Measurements from ENCODE around the gene DAB2IP.

Gene DAB2IP

DNA sequence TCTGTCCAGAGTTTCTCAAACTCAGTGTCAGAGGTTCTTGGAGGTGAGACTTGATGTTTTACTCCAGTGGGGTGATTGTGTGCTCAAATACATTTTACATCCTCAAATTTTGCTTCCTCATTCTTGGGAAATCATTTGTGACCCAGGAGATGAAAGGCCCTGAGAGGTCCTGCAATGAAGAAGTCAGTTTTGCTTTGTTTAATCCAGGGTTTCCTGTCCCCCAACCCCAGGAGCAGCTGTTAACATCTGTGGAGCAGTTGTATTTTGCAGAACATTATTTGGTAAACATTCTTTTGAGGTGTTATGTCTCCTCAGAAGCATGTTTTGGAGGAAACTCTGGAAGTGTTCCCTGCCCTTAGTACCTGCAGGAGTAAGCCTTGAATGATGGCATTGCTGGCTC lies 59.8 kb downstream of the DAB2IP start:
- Histone ChIP-seq H3K27me3 (ENCODE audit: control insufficient read depth, insufficient read depth, low read length) (no peaks in the 10 kb centered on the region), H3K4me3 (ENCODE audit: low read length) (no peak overlapping the region), H3K36me3 (ENCODE audit: control insufficient read depth, insufficient read depth, low read length) (no peaks in the 10 kb centered on the region), H3K4me1 (ENCODE audit: control insufficient read depth, insufficient read depth, low read length) (no peaks in the 10 kb centered on the region; the same call in 1 of the 2 replicates), H3K9me3 (ENCODE audit: control insufficient read depth, insufficient read depth, low read length) (no peaks in the 10 kb centered on the region), H3K27ac (ENCODE audit: low read length) (no peak overlapping the region)
- no peak for DNase-seq (ENCODE audit: low read depth, low spot score)

DNA sequence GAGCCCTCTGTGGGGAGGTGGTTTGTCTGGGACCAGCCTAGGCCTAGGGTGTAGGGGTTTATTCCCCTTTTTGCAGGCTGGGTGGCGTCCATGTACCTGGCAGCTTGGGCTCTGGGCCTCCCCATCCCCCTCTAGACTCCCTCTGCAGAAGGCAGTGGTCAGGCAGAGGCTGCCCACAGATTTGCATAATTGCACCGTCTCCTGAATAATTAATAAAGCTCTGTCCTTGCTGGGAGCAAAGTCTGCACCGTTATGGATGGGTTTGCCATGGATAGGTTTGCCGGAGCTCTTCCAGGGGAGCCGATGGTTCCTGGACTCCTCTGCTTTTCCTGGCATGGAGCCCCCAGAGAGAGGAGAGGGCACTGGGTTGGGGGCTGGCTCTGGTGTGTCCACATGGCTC lies 60.4 kb downstream of the DAB2IP start:
- no peak for DNase-seq (ENCODE audit: low read depth, low spot score)
- WGBS (ENCODE audit: insufficient coverage, insufficient read length): no CpG with 5 or more reads among the region's 5 CpGs
- H3K4me1 ChIP-seq (ENCODE audit: control insufficient read depth, insufficient read depth, low read length): no peaks in the 10 kb centered on the region; the same call in 1 of the 2 replicates

GRCh38 chr9:121713400-121714070 lies 62.1 kb downstream of the DAB2IP start:
- WGBS (ENCODE audit: insufficient coverage, insufficient read length): no CpG with 5 or more reads among the region's 6 CpGs
- Histone ChIP-seq H3K9me3 (ENCODE audit: control insufficient read depth, insufficient read depth, low read length) (no peaks in the 10 kb centered on the region), H3K27me3 (ENCODE audit: control insufficient read depth, insufficient read depth, low read length) (no peaks in the 10 kb centered on the region), H3K4me1 (ENCODE audit: control insufficient read depth, insufficient read depth, low read length) (peaks cover 1% of the 10 kb centered on the region), H3K4me3 (ENCODE audit: low read length) (no peak overlapping the region), H3K36me3 (ENCODE audit: control insufficient read depth, insufficient read depth, low read length) (no peaks in the 10 kb centered on the region), H3K27ac (ENCODE audit: low read length) (no peak overlapping the region)
- no peak for DNase-seq (ENCODE audit: low read depth, low spot score)

More for the DNA sequence above, 60.4 kb downstream of the DAB2IP start:
- H3K9me3 ChIP-seq (ENCODE audit: control insufficient read depth, insufficient read depth, low read length): no peaks in the 10 kb centered on the region
- H3K27me3 ChIP-seq (ENCODE audit: control insufficient read depth, insufficient read depth, low read length): no peaks in the 10 kb centered on the region
- no peaks in the 10 kb centered on the region for H3K36me3 ChIP-seq (ENCODE audit: control insufficient read depth, insufficient read depth, low read length)
- H3K27ac ChIP-seq (ENCODE audit: low read length): no peak overlapping the region
- no peak overlapping the region for H3K4me3 ChIP-seq (ENCODE audit: low read length)

DNA sequence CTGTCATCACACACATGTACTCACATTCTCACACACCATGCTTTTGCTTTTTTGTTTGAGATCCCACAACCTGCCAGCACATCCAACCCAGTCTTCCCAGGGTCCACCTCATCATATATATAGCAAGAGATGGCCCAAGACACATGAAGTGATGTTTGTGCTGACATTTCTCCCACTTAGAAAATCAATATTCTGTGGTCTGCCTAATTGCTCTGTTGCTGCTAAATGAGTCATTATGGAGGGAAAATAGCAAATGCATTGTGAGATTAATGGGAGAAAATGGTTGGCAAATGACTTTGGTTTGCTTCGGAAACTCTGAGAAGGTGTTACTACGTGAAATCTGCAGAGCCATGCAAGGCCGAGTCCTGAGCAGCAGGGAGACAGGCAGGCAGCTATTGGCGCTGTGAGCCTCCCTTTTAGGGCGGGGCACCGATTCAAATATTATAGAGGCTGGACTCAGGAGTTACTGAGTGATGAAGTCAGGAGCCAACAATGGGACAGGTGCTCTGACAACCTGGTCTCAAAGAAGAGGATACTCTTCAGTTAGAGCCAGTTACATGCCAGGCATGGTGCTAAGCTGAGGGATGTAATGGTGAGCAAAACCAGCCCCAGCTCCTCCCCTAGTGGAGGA lies 62.8 kb downstream of the DAB2IP start:
- Histone ChIP-seq H3K36me3 (ENCODE audit: control insufficient read depth, insufficient read depth, low read length) (no peaks in the 10 kb centered on the region), H3K27ac (ENCODE audit: low read length) (no peak overlapping the region), H3K4me3 (ENCODE audit: low read length) (no peak overlapping the region), H3K27me3 (ENCODE audit: control insufficient read depth, insufficient read depth, low read length) (no peaks in the 10 kb centered on the region), H3K4me1 (ENCODE audit: control insufficient read depth, insufficient read depth, low read length) (peaks cover 1% of the 10 kb centered on the region), H3K9me3 (ENCODE audit: control insufficient read depth, insufficient read depth, low read length) (no peaks in the 10 kb centered on the region)
- DNase-seq (ENCODE audit: low read depth, low spot score): no peak
- no CpG with 5 or more reads among the region's 6 CpGs for WGBS (ENCODE audit: insufficient coverage, insufficient read length)

DNA sequence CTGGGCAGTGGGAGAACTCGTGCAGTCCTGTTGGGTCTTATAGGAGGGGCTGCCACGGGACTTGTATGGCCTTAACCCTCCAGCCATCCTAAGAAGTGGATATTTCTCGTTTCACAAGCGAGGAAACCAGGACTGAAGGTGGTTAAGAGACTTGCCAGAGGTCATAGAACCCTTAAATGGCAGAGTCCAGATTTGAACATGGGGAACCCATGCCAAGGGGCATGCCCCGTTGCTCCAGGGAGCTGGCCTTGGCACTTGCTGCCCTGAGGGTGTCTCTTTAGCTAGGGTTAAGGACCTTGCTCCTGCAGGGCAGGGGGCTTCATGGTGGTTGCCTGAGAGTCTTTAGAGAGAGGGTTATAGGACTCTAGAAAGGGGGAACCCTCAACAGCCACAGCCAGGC lies 63.4 kb downstream of the DAB2IP start:
- H3K36me3 ChIP-seq (ENCODE audit: control insufficient read depth, insufficient read depth, low read length): no peaks in the 10 kb centered on the region
- H3K4me3 ChIP-seq (ENCODE audit: low read length): no peak overlapping the region
- no peaks in the 10 kb centered on the region for H3K9me3 ChIP-seq (ENCODE audit: control insufficient read depth, insufficient read depth, low read length)
- H3K27me3 ChIP-seq (ENCODE audit: control insufficient read depth, insufficient read depth, low read length): no peaks in the 10 kb centered on the region
- no peak for DNase-seq (ENCODE audit: low read depth, low spot score)
- WGBS (ENCODE audit: insufficient coverage, insufficient read length): no CpG with 5 or more reads among the region's 5 CpGs
- H3K27ac ChIP-seq (ENCODE audit: low read length): no peak overlapping the region
- peaks cover 1% of the 10 kb centered on the region for H3K4me1 ChIP-seq (ENCODE audit: control insufficient read depth, insufficient read depth, low read length)

GRCh38 chr9:121717141-121717991 lies 65.9 kb downstream of the DAB2IP start:
- H3K27me3 ChIP-seq (ENCODE audit: control insufficient read depth, insufficient read depth, low read length): no peaks in the 10 kb centered on the region
- DNase-seq (ENCODE audit: low read depth, low spot score): no peak
- no peak overlapping the region for H3K27ac ChIP-seq (ENCODE audit: low read length)
- H3K36me3 ChIP-seq (ENCODE audit: control insufficient read depth, insufficient read depth, low read length): no peaks in the 10 kb centered on the region
- H3K4me3 ChIP-seq (ENCODE audit: low read length): no peak overlapping the region
- peaks cover 8% of the 10 kb centered on the region for H3K4me1 ChIP-seq (ENCODE audit: control insufficient read depth, insufficient read depth, low read length)
- no peaks in the 10 kb centered on the region for H3K9me3 ChIP-seq (ENCODE audit: control insufficient read depth, insufficient read depth, low read length)
- WGBS (ENCODE audit: insufficient coverage, insufficient read length): no CpG with 5 or more reads among the region's 19 CpGs

- H3K27me3 ChIP-seq (ENCODE audit: control insufficient read depth, insufficient read depth, low read length): no peaks in the 10 kb centered on the region
- no peak overlapping the region for H3K4me3 ChIP-seq (ENCODE audit: low read length)
- DNase-seq (ENCODE audit: low read depth, low spot score): no peak
- peaks cover 8% of the 10 kb centered on the region for H3K4me1 ChIP-seq (ENCODE audit: control insufficient read depth, insufficient read depth, low read length)
- no CpG with 5 or more reads among the region's 16 CpGs for WGBS (ENCODE audit: insufficient coverage, insufficient read length)
- no peaks in the 10 kb centered on the region for H3K36me3 ChIP-seq (ENCODE audit: control insufficient read depth, insufficient read depth, low read length)
- H3K27ac ChIP-seq (ENCODE audit: low read length): no peak overlapping the region
- H3K9me3 ChIP-seq (ENCODE audit: control insufficient read depth, insufficient read depth, low read length): no peaks in the 10 kb centered on the region
These were observed 66.7 kb downstream of the DAB2IP start for GRCh38 chr9:121718084-121718483.

DNA sequence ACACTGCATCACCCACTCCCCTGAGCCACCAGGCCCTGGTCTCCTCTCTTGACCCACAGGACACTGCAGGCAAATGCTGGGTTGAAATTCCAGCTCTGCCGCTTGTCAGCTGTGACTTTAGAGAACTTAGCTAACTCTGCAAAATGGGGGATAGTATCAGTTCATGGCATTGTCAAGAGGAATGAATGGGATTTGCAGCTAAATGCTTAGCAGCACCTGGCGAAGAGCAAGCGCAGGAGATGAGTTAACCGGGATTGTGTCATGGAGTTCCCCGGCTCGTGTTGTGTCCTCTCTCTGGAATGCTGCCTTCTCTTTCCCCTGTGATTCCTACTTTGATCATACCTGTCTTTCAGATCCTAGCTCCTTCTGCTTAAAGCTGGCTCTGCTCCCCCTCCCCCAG lies 67.1 kb downstream of the DAB2IP start:
- no peak overlapping the region for H3K27ac ChIP-seq (ENCODE audit: low read length)

GRCh38 chr9:121720311-121721057 lies 69.0 kb downstream of the DAB2IP start:
- H3K4me1 ChIP-seq (ENCODE audit: control insufficient read depth, insufficient read depth, low read length): peaks cover 10% of the 10 kb centered on the region
- H3K27me3 ChIP-seq (ENCODE audit: control insufficient read depth, insufficient read depth, low read length): no peaks in the 10 kb centered on the region
- no peak overlapping the region for H3K4me3 ChIP-seq (ENCODE audit: low read length)
- DNase-seq (ENCODE audit: low read depth, low spot score): no peak
- H3K36me3 ChIP-seq (ENCODE audit: control insufficient read depth, insufficient read depth, low read length): no peaks in the 10 kb centered on the region
- H3K27ac ChIP-seq (ENCODE audit: low read length): no peak overlapping the region
- H3K9me3 ChIP-seq (ENCODE audit: control insufficient read depth, insufficient read depth, low read length): no peaks in the 10 kb centered on the region
- no CpG with 5 or more reads among the region's 7 CpGs for WGBS (ENCODE audit: insufficient coverage, insufficient read length)

More for the DNA sequence above, 67.1 kb downstream of the DAB2IP start:
- no peaks in the 10 kb centered on the region for H3K9me3 ChIP-seq (ENCODE audit: control insufficient read depth, insufficient read depth, low read length)
- no peak for DNase-seq (ENCODE audit: low read depth, low spot score)
- no peaks in the 10 kb centered on the region for H3K36me3 ChIP-seq (ENCODE audit: control insufficient read depth, insufficient read depth, low read length)
- no peak overlapping the region for H3K4me3 ChIP-seq (ENCODE audit: low read length)
- no peaks in the 10 kb centered on the region for H3K27me3 ChIP-seq (ENCODE audit: control insufficient read depth, insufficient read depth, low read length)
- WGBS (ENCODE audit: insufficient coverage, insufficient read length): no CpG with 5 or more reads among the region's 6 CpGs
- peaks cover 8% of the 10 kb centered on the region for H3K4me1 ChIP-seq (ENCODE audit: control insufficient read depth, insufficient read depth, low read length)

DNA sequence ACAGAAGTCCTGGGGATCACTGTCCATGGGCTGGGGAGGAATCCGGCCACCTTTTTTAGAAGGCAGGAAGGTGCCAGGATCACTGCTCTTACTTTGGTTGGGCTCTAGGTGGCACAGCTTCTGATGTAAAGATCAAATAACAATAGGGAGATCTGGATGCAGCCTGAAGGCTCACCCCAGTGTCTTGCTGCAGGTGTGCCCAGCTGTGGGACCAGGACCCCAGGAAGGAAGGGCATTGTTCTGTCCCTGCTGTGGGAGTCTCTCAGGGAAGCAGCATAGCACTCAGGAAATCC lies 69.6 kb downstream of the DAB2IP start:
- DNase-seq (ENCODE audit: low read depth, low spot score): no peak
- peaks cover 10% of the 10 kb centered on the region for H3K4me1 ChIP-seq (ENCODE audit: control insufficient read depth, insufficient read depth, low read length)
- H3K27me3 ChIP-seq (ENCODE audit: control insufficient read depth, insufficient read depth, low read length): no peaks in the 10 kb centered on the region
- H3K4me3 ChIP-seq (ENCODE audit: low read length): no peak overlapping the region
- H3K9me3 ChIP-seq (ENCODE audit: control insufficient read depth, insufficient read depth, low read length): no peaks in the 10 kb centered on the region
- no peak overlapping the region for H3K27ac ChIP-seq (ENCODE audit: low read length)
- no CpG with 5 or more reads among the region's 1 CpG for WGBS (ENCODE audit: insufficient coverage, insufficient read length)
- H3K36me3 ChIP-seq (ENCODE audit: control insufficient read depth, insufficient read depth, low read length): no peaks in the 10 kb centered on the region
